Mucosa of descending colon (tissue), 3 donors: Measurements from ENCODE around the gene ZBTB21. TPM values are rescaled to one million over a fixed set of nuclear protein-coding genes. Genes with fewer than 3 reads are reported as not detected.

Source experiments
- ATAC-seq: fragments of 200-7000 bp; cut with Tn5 transposase; one replicate; pipeline ENCODE4 v1.9.1; 2020; ENCODE audit warnings: mild to moderate bottlenecking, moderate library complexity
- DNase-seq, 3 donors: peaks; one replicate each; pipeline ENCODE4 v3.0.0-alpha.2; 2020
- H3K36me3 ChIP-seq: fragments of 200-600 bp; one replicate; pipeline ENCODE4 v1.8.0; 2021; ENCODE audit warnings: low read depth, mild to moderate bottlenecking
- H3K4me1 ChIP-seq: fragments of 200-600 bp; one replicate; pipeline ENCODE4 v1.8.0; 2021; ENCODE audit warnings: low read depth, mild to moderate bottlenecking
- H3K4me3 ChIP-seq: fragments of 200-600 bp; one replicate; pipeline ENCODE4 v1.8.0; 2021; ENCODE audit warnings: mild to moderate bottlenecking
- H3K9me3 ChIP-seq: fragments of 200-600 bp; one replicate; pipeline ENCODE4 v1.8.0; 2021; ENCODE audit warnings: mild to moderate bottlenecking
- CTCF ChIP-seq: fragments of 200-600 bp; IDR thresholded peaks from one replicate; pipeline ENCODE4 v1.8.0; 2022; ENCODE audit warnings: antibody characterized with exemption, mild to moderate bottlenecking
- intact Hi-C, 2 donors: fragments of 100-400 bp; cut with DNase I in 1 of 2; cut with micrococcal nuclease in 1 of 2; formaldehyde crosslinking; loops; one replicate each; pipeline versions ENCODE4 v1.11.0 to v1.11.1; 2022; cut with DNase I, micrococcal nuclease
- total RNA-seq, 3 donors: library from RNA; stranded (reverse); fragmentation: NEBNext Ultra II Directional in 2 of 3; extraction: Animal tissue kit (Norgen Biotek cat#: 25700) in 2 of 3; gene quantifications; one replicate each; pipeline versions ENCODE4 v1.2.1 to v1.2.4, GENCODE V29; 2021 to 2023
- donor health status: DM: no; HTN: no; CAD: no; lungs with moderate emphysema.
- donor health status: DM: no; HTN: no; CAD: no.
- donor health status: DM: no; HTN: yes; CAD: no.

Gene ZBTB21
- total RNA-seq, 3 donors from 2014 or later, result 11.8 to 18.9 (median 14.6) TPM

- no peaks in the 10 kb centered on the region for H3K4me1 ChIP-seq
- no peaks in the 10 kb centered on the region for H3K36me3 ChIP-seq
- TF ChIP-seq CTCF, result no peak
- no peaks in the 10 kb centered on the region for H3K9me3 ChIP-seq
- intact Hi-C loops, result no loop called here
- DNase-seq (no peak), ATAC-seq (no peak)
- H3K4me3 ChIP-seq, result no peak overlapping the region
These were observed 30.3 kb downstream of the ZBTB21 start for GRCh38 chr21:41979751-41980369.

GRCh38 chr21:41979335-41979734, 30.8 kb downstream of the ZBTB21 start:
- intact Hi-C loops, result no loop called here
- H3K36me3 ChIP-seq, result no peaks in the 10 kb centered on the region
- no peak for DNase-seq

GRCh38 chr21:41977034-41977950, 32.9 kb downstream of the ZBTB21 start:
- intact Hi-C loops, result no loop called here
- Histone ChIP-seq H3K4me1 (peaks cover 11% of the 10 kb centered on the region), H3K36me3 (no peaks in the 10 kb centered on the region), H3K4me3 (no peak overlapping the region), H3K9me3 (no peaks in the 10 kb centered on the region)
- ATAC-seq (no peak), DNase-seq (no peak)
- no peak for TF ChIP-seq CTCF

More at GRCh38 chr21:41979335-41979734, 30.8 kb downstream of the ZBTB21 start:
- Histone ChIP-seq H3K9me3 (no peaks in the 10 kb centered on the region), H3K4me1 (no peaks in the 10 kb centered on the region), H3K4me3 (no peak overlapping the region)
- TF ChIP-seq CTCF, result no peak
- ATAC-seq, result no peak

- intact Hi-C loops, result no loop called here
- Histone ChIP-seq H3K36me3 (no peaks in the 10 kb centered on the region), H3K9me3 (no peaks in the 10 kb centered on the region), H3K4me1 (peaks cover 11% of the 10 kb centered on the region), H3K4me3 (no peak overlapping the region)
- TF ChIP-seq CTCF, result no peak
- ATAC-seq (no peak), DNase-seq (no peak)
These were observed 33.5 kb downstream of the ZBTB21 start for GRCh38 chr21:41976611-41977010.

DNA sequence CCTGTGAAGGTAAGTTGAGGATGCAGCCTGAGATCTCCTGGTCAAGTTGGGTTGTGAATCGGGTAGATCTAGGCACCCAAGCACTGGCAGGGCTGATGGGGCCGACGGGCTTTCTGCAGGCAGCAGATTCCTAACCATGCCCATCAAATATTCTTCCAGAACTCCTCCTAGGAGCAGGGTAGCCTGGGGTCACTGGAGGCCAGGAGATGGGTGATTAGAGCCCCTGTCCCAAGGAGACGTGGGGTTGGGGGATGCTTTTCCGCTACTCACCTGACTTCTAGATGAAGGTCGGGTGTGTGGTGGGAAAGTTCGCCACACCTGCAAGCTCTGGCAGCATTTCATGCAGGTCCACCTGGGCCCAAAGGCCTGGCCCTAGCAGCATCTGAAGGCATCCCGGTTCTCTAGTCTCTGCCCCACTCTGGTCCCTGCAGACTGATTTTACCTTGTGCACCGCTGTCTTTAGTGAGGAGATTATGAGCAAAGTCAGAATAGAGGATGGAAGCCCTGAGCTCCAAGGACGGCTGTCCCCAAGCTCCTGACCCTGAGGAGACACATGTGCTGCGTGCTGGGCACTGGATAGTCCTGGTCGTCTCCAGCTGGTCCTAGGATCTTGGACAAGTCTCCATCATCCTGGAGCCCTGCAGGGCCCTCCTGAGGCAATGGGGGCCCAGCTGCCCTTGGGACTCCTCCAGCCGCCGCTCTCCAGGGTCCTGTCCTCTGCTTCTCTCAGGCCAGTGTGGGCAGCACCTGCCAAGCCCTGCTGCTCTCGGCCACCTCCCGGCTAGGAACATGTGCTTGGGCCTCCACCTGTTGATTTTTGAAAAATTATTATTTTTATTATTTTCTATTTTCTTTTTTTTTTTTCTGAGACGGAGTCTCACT, 34.5 kb downstream of the ZBTB21 start:
- no peak overlapping the region for H3K4me3 ChIP-seq
- no peak for TF ChIP-seq CTCF
- ATAC-seq (no peak), DNase-seq (no peak)
- H3K9me3 ChIP-seq, result no peaks in the 10 kb centered on the region
- no peaks in the 10 kb centered on the region for H3K36me3 ChIP-seq
- intact Hi-C loops, result no loop called here
- H3K4me1 ChIP-seq, result peaks cover 11% of the 10 kb centered on the region
